Endothelial cell of umbilical vein (primary cell): ENCODE measurements around the gene SPDEF. TPM values are rescaled to one million over a fixed set of nuclear protein-coding genes. Genes with fewer than 3 reads are reported as not detected.

Source experiments
- BruUV-seq: library from RNA; stranded (reverse); fragments of 400-500 nt; replicated peaks from 2 replicates; lab custom pipeline; 2021; lab: Mats Ljungman, UMichigan
- CTCF ChIA-PET: fragments of 300-600, 350-600 bp; sonication (Branson Sonifier 250); formaldehyde crosslinking; loops from one replicate; lab custom pipeline; 2021; ENCODE audit warnings: antibody characterized with exemption, inconsistent platforms; lab: Charles Lee
- POLR2A ChIA-PET: fragments of 300-600, 350-600 bp; sonication (Branson Sonifier 250); formaldehyde crosslinking; loops from one replicate; lab custom pipeline; 2021; ENCODE audit warnings: antibody characterized with exemption, inconsistent platforms; lab: Charles Lee
- DNase-seq: peaks from one replicate; pipeline ENCODE4 v3.0.0-alpha.2; 2011; ENCODE audit warnings: low read depth, low spot score
- FAIRE-seq: peaks from 2 replicates; lab custom pipeline; 2011; peaks lifted over from hg19 to GRCh38; lab: Jason Lieb, UNC
- H2AFZ ChIP-seq: 2 replicates; pipeline ENCODE4 v1.6.0; 2012; ENCODE audit warnings: low read depth, low read length, control low read depth, inconsistent platforms
- H3K27ac ChIP-seq: 2 replicates; pipeline ENCODE4 v1.5.1; 2011; ENCODE audit warnings: low read depth, mild to moderate bottlenecking, control low read depth, low read length, moderate library complexity; ENCODE audit not compliant: insufficient read depth
- H3K27me3 ChIP-seq, 2 experiments: 2 replicates each; pipeline versions ENCODE4 v1.6.0 to v1.6.1; 2011; ENCODE audit warnings: low read length in 2 of 2, mixed read lengths in 1 of 2; ENCODE audit not compliant: control insufficient read depth in 2 of 2, insufficient read depth in 2 of 2
- H3K36me3 ChIP-seq, 2 experiments: 2 replicates in 1 of 2; 3 replicates in 1 of 2; pipeline ENCODE4 v1.5.1; 2011; ENCODE audit warnings: low read length in 2 of 2, mild to moderate bottlenecking in 1 of 2, moderate library complexity in 1 of 2; ENCODE audit not compliant: control insufficient read depth in 2 of 2, insufficient read depth in 2 of 2; ENCODE audit errors: extremely low read depth in 1 of 2
- H3K4me1 ChIP-seq: 3 replicates; pipeline ENCODE4 v1.5.1; 2011; ENCODE audit warnings: mild to moderate bottlenecking, low read length; ENCODE audit not compliant: control insufficient read depth, insufficient read depth; ENCODE audit errors: extremely low read depth
- H3K4me2 ChIP-seq: 2 replicates; pipeline ENCODE4 v1.6.1; 2011; ENCODE audit warnings: low read length, control low read depth, mixed read lengths; ENCODE audit not compliant: insufficient read depth
- H3K4me3 ChIP-seq, 3 experiments: fragments of 200-600 bp in 1 of 3; sonication (generic), shearing (Covaris generic) in 1 of 3; replicated peaks in 1 of 3; 2 replicates each; pipeline ENCODE4 v1.5.1; 2011 to 2016; ENCODE audit warnings: control low read depth in 3 of 3, low read length in 3 of 3, mild to moderate bottlenecking in 2 of 3, inconsistent platforms in 1 of 3, low read depth in 1 of 3, moderate library complexity in 1 of 3; ENCODE audit not compliant: insufficient read depth in 1 of 3
- H3K79me2 ChIP-seq: 2 replicates; pipeline ENCODE4 v1.6.0; 2012; ENCODE audit warnings: low read length, inconsistent platforms; ENCODE audit not compliant: control insufficient read depth, insufficient read depth
- H3K9ac ChIP-seq: replicated peaks from 2 replicates; pipeline ENCODE3; 2011; ENCODE audit warnings: low read length, control low read depth; ENCODE audit not compliant: insufficient read depth; ENCODE audit errors: extremely low read depth
- H3K9me1 ChIP-seq: replicated peaks from 3 replicates; pipeline ENCODE4 v1.6.0; 2011; ENCODE audit warnings: mild to moderate bottlenecking, low read length; ENCODE audit not compliant: control insufficient read depth, insufficient read depth; ENCODE audit errors: extremely low read depth
- H3K9me3 ChIP-seq: replicated peaks from 2 replicates; pipeline ENCODE4 v1.5.1; 2012; ENCODE audit warnings: low read length, inconsistent platforms; ENCODE audit not compliant: control insufficient read depth, insufficient read depth
- H4K20me1 ChIP-seq: replicated peaks from 2 replicates; pipeline ENCODE3; 2011; ENCODE audit warnings: mild to moderate bottlenecking, low read length; ENCODE audit not compliant: control insufficient read depth, insufficient read depth; ENCODE audit errors: extremely low read depth
- CTCF ChIP-seq, 2 donors: IDR thresholded peaks; 1 replicate in 1 of 2; 2 replicates in 1 of 2; pipeline ENCODE4 v1.5.1; 2011; ENCODE audit warnings: low read length in 2 of 2, mild to moderate bottlenecking in 2 of 2, moderate library complexity in 2 of 2, control low read depth in 1 of 2, inconsistent platforms in 1 of 2, low read depth in 1 of 2; ENCODE audit not compliant: insufficient read depth in 1 of 2; ENCODE audit errors: extremely low read depth in 1 of 2
- EZH2 ChIP-seq: IDR thresholded peaks from 2 replicates; pipeline ENCODE4 v1.6.1; 2012; ENCODE audit warnings: borderline replicate concordance, low read depth, mild to moderate bottlenecking, moderate library complexity, low read length, inconsistent platforms; ENCODE audit not compliant: severe bottlenecking
- FOS ChIP-seq: IDR thresholded peaks from 2 replicates; pipeline ENCODE4 v1.6.1; 2011; ENCODE audit warnings: mild to moderate bottlenecking, low read length, moderate library complexity, borderline replicate concordance; ENCODE audit not compliant: insufficient read depth
- GATA2 ChIP-seq: IDR thresholded peaks from 2 replicates; pipeline ENCODE4 v1.7.0; 2011; ENCODE audit warnings: low read depth, mild to moderate bottlenecking, moderate library complexity, mixed read lengths, low read length; ENCODE audit not compliant: insufficient read length, insufficient read depth
- JUN ChIP-seq: IDR thresholded peaks from 2 replicates; pipeline ENCODE4 v1.6.1; 2011; ENCODE audit warnings: borderline replicate concordance, low read depth; ENCODE audit not compliant: insufficient read length, insufficient read depth
- MAX ChIP-seq: IDR thresholded peaks from 2 replicates; pipeline ENCODE4 v1.6.1; 2011; ENCODE audit not compliant: insufficient read depth, insufficient read length
- MYC ChIP-seq: IDR thresholded peaks from one replicate; pipeline ENCODE4 v1.6.1; 2011; ENCODE audit warnings: mild to moderate bottlenecking, low read depth, low read length
- POLR2A ChIP-seq: IDR thresholded peaks from 2 replicates; pipeline ENCODE4 v1.6.1; 2012; ENCODE audit warnings: low read depth, mild to moderate bottlenecking, control low read depth, low read length
- POLR2AphosphoS5 ChIP-seq: IDR thresholded peaks from 2 replicates; pipeline ENCODE4 v1.6.1; 2012; ENCODE audit warnings: low read depth, mild to moderate bottlenecking, control low read depth, low read length, moderate library complexity; ENCODE audit not compliant: insufficient read depth
- dilution Hi-C: fragments of 300-500 bp; cut with MboI; formaldehyde crosslinking; loops from one replicate; pipeline ENCODE4 v1.15.0; 2019; ENCODE audit warnings: low sequenced_read_pairs; ENCODE audit not compliant: extremely low pct_ligation_motif_present
- intact Hi-C: fragments of 100-400 bp; cut with micrococcal nuclease; formaldehyde crosslinking; loops from one replicate; pipeline ENCODE4 v1.10.0; 2022
- polyA plus RNA-seq, 4 experiments: library from polyadenylated mRNA; depleted of rRNA in 3 of 4; stranded (reverse) in 3 of 4; unstranded in 1 of 4; fragments of >200 nt; gene quantifications; 2 replicates each; pipeline versions ENCODE4 v1.2.1 to v1.2.3, GENCODE V29; 2011 to 2012; ENCODE audit warnings: missing spikeins in 1 of 4
- total RNA-seq: library from RNA; stranded (reverse); gene quantifications from 2 replicates; pipeline ENCODE4 v1.2.3, GENCODE V29; 2021

The SPDEF gene
- total and polyA plus RNA-seq, 2 donors (not counting 3 experiments of a cell fraction or from before 2014, with no cell fraction given): not detected

- H3K36me3 ChIP-seq: no peaks in the 10 kb centered on the region
- H2AFZ ChIP-seq: no peak overlapping the region
- CTCF ChIA-PET: interaction anchor here (1.2 kb wide), 1 partner anchor 14 kb away, joined by 3 read pairs; no protein-coding TSS in a partner anchor
- no peak overlapping the region for H3K9ac ChIP-seq
- BruUV-seq: no TSS peak
- H3K4me1 ChIP-seq: no peaks in the 10 kb centered on the region
- H3K4me2 ChIP-seq: no peak overlapping the region
- dilution Hi-C loops: no loop called here
- no peak for DNase-seq
- no peak for FAIRE-seq
- no peak overlapping the region for H3K4me3 ChIP-seq
- intact Hi-C loops: no loop called here
- POLR2A ChIA-PET: no interaction called here
- no peaks in the 10 kb centered on the region for H3K9me3 ChIP-seq
- TF ChIP-seq MAX (no peak), JUN (no peak), POLR2A (no peak), GATA2 (no peak), MYC (no peak), FOS (no peak), EZH2 (no peak), POLR2AphosphoS5 (no peak), CTCF (IDR thresholded peaks at IDR 0.05; ENCODE audit: extremely low read depth in 1 of 2, insufficient read depth in 1 of 2, low read depth in 1 of 2, low read length in 2 of 2) (no peak)
- peaks cover 0 to 7% of the 10 kb centered on the region in 2 experiments for H3K27me3 ChIP-seq
- no peaks in the 10 kb centered on the region for H3K9me1 ChIP-seq
- H3K79me2 ChIP-seq: no peaks in the 10 kb centered on the region
- no peaks in the 10 kb centered on the region for H4K20me1 ChIP-seq
- H3K27ac ChIP-seq: no peak overlapping the region
Observed at GRCh38 chr6:34489207-34489805, 66.8 kb downstream of the SPDEF start.

Other genes starting within 250 kb of the SPDEF start
- gene NUDT3, start 163.7 kb downstream of the SPDEF start, total RNA-seq: 30.9 and 31.7 TPM in 2 replicates
- gene NUDT3, start 163.7 kb downstream of the SPDEF start, polyA plus RNA-seq: 10.9 and 11.9 TPM in 2 replicates
- 1,295 and 1,416 TPM in 2 replicates for gene RPS10, start 130.3 kb downstream of the SPDEF start, total RNA-seq
- 5,496 and 6,036 TPM in 2 replicates for gene RPS10, start 130.3 kb downstream of the SPDEF start, polyA plus RNA-seq
- gene PACSIN1, start 90.3 kb downstream of the SPDEF start, total RNA-seq: not detected in 2 replicates
- 0.03 and 0.08 TPM in 2 replicates for gene PACSIN1, start 90.3 kb downstream of the SPDEF start, polyA plus RNA-seq
- 47.0 and 48.9 TPM in 2 replicates for gene ILRUN, start 140.4 kb upstream of the SPDEF start, total RNA-seq
- gene ILRUN, start 140.4 kb upstream of the SPDEF start, polyA plus RNA-seq: 27.7 and 30.5 TPM in 2 replicates
- gene SNRPC, start 201.2 kb upstream of the SPDEF start, total RNA-seq: 137 and 141 TPM in 2 replicates
- gene SNRPC, start 201.2 kb upstream of the SPDEF start, polyA plus RNA-seq: 287 and 306 TPM in 2 replicates
- gene BLTP3A, start 235.8 kb upstream of the SPDEF start, total RNA-seq: 9.3 and 10.5 TPM in 2 replicates
- 4.2 and 4.6 TPM in 2 replicates for gene BLTP3A, start 235.8 kb upstream of the SPDEF start, polyA plus RNA-seq